Spleen (tissue), 11 donors: ENCODE data around the gene BNC2. TPM values are rescaled to one million over a fixed set of nuclear protein-coding genes. Genes with fewer than 3 reads are reported as not detected.
"Not testable (repeated sequence)": the region's sequence is repeated elsewhere in the genome, so short reads cannot be mapped to it uniquely, and the experiment has no call there.

Source experiments
- DNase-seq: peaks from one replicate; pipeline ENCODE4 v3.0.0-alpha.2; 2020
- H3K27ac ChIP-seq, 8 donors: fragments of 200-600 bp; sonication (generic) in 7 of 8; 1 replicate in 4 of 8; 2 replicates in 4 of 8; pipeline versions ENCODE4 v1.5.0 to v1.8.0; 2016 to 2021; ENCODE audit warnings: inconsistent platforms in 4 of 8, mild to moderate bottlenecking in 4 of 8, moderate library complexity in 1 of 8
- H3K27me3 ChIP-seq, 7 donors: fragments of 200-600 bp; sonication (generic) in 6 of 7; replicated peaks in 1 of 7; 1 replicate in 4 of 7; 2 replicates in 3 of 7; pipeline versions ENCODE4 v1.5.0 to v1.8.0; 2016 to 2021; ENCODE audit warnings: inconsistent platforms in 3 of 7, mild to moderate bottlenecking in 1 of 7
- H3K36me3 ChIP-seq, 6 donors: fragments of 200-600 bp; sonication (generic) in 5 of 6; 1 replicate in 4 of 6; 2 replicates in 2 of 6; pipeline versions ENCODE4 v1.5.0 to v1.8.0; 2016 to 2021; ENCODE audit warnings: inconsistent platforms in 2 of 6
- H3K4me1 ChIP-seq, 6 donors: fragments of 200-600 bp; sonication (generic) in 5 of 6; 1 replicate in 3 of 6; 2 replicates in 3 of 6; pipeline versions ENCODE4 v1.5.0 to v1.8.0; 2016 to 2021; ENCODE audit warnings: inconsistent platforms in 3 of 6
- H3K4me3 ChIP-seq, 8 donors: fragments of 200-600 bp; sonication (generic) in 7 of 8; 1 replicate in 4 of 8; 2 replicates in 4 of 8; pipeline versions ENCODE4 v1.5.0 to v1.8.0; 2016 to 2021; ENCODE audit warnings: inconsistent platforms in 4 of 8, mild to moderate bottlenecking in 4 of 8, moderate library complexity in 2 of 8
- H3K9me3 ChIP-seq, 8 donors: fragments of 200-600 bp; sonication (generic) in 7 of 8; 1 replicate in 4 of 8; 2 replicates in 4 of 8; pipeline versions ENCODE4 v1.5.0 to v1.8.0; 2016 to 2021; ENCODE audit warnings: inconsistent platforms in 4 of 8
- POLR2A ChIP-seq, 3 donors: fragments of 450-650 bp; IDR thresholded peaks; one replicate each; pipeline ENCODE4 v1.5.1; 2017; ENCODE audit warnings: antibody characterized with exemption in 3 of 3, mild to moderate bottlenecking in 1 of 3
- POLR2AphosphoS5 ChIP-seq, 3 donors: sonication (generic); formaldehyde crosslinking; IDR thresholded peaks; one replicate each; pipeline ENCODE4 v1.5.1; 2017; ENCODE audit warnings: antibody characterized with exemption in 3 of 3
- WGBS, 5 donors: extraction: QIAGEN DNeasy Blood & Tissue Kit in 3 of 5; methylation state at CpG; one replicate each; pipeline versions ENCODE4 v1.1.5 to v1.1.7; 2013 to 2018; 5-methylcytosine and 5-hydroxymethylcytosine counted together
- intact Hi-C: fragments of 100-400 bp; cut with DNase I; formaldehyde crosslinking; loops from one replicate; pipeline ENCODE4 v1.15.0; 2023; ENCODE audit warnings: low total_unique reads
- polyA plus RNA-seq, 3 donors: library from polyadenylated mRNA; stranded (reverse); fragments of 200-250 nt; gene quantifications; one replicate each; pipeline ENCODE4 v1.2.1, GENCODE V29; 2013
- total RNA-seq, 7 donors: library from RNA; depleted of rRNA in 3 of 7; stranded (reverse); fragments of >200 nt in 3 of 7; fragmentation: NEBNext Ultra II Directional in 4 of 7; extraction: Animal tissue kit (Norgen Biotek cat#: 25700) in 4 of 7; gene quantifications; one replicate each; pipeline versions ENCODE4 v1.1.0 to v1.2.1, GENCODE V29; 2016 to 2021
- TF ChIP-seq, protein P1 (sequence below), 11 experiments: fragments of 200-600 bp in 7 of 11; fragments of 450-650 bp in 4 of 11; sonication (generic) in 4 of 11; IDR thresholded peaks in 8 of 11; conservative IDR thresholded peaks in 3 of 11; 1 replicate in 7 of 11; 2 replicates in 4 of 11; pipeline versions ENCODE4 v1.4.0 to v1.8.0; 2016 to 2021; ENCODE audit warnings: antibody characterized with exemption in 11 of 11, inconsistent platforms in 4 of 11, mild to moderate bottlenecking in 1 of 11
- donor health status: healthy with polysubstance abuse.
- donor health status: DM: no; HTN: no; CAD: no; lungs with moderate emphysema.
- donor health status: DM: no; HTN: no; CAD: no.
- donor health status: Bipolar disorder and iron deficiency.
- donor health status: healthy.
- donor health status: DM: no; HTN: no; CAD: no.
- donor health status: DM: yes; HTN: yes; CAD: no.

BNC2 gene
- total and polyA plus RNA-seq, 10 donors, result 0.07 to 4.3 (median 1.3) TPM

DNA sequence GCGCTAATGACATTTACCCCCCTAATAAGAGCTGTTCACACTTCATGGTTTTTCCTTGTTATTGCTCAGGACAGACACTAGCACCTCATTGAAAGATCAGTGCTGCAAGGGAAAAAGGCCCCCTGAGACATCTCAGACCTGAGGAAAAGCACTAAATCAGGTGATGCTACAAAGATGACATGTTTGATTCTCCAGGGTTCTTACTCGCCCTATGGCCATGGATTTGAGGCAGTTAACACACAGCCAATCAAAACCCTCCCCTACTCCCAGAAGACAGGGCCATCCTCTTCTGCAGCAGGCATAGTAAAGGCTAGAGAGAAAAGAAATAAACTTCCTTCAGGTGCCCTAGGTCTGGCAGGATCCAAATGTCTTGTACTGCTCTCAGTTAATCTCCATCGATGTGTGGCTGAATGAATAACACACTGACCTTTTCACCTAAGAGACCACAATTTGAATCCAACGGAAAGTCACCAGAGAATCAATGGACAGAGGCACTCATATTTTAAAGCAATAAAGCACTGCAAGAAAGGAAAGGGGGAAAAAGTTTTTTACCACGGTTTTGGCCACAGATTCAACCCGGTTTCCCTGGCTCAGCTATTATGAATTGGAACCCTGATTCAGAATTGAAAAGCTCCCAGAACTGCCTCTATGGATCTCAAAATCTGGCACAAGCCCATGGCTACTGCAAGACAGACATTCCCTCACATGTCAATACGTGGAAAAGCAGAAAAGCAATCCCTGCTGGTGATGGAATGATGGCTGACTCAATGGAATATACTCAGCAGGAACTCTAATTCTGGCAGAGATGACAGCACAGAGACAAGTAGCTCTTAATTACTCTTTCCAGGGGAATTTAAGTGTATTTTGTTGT, 329.5 kb downstream of the BNC2 start:
- DNase-seq, result no peak
- intact Hi-C loops, result no loop called here
- Histone ChIP-seq H3K9me3 (no peaks in the 10 kb centered on the region), H3K4me3 (no peak overlapping the region), H3K27me3 (no peaks in the 10 kb centered on the region), H3K4me1 (no peaks in the 10 kb centered on the region), H3K36me3 (no peaks in the 10 kb centered on the region), H3K27ac (no peak overlapping the region)
- TF ChIP-seq, protein P1, sequence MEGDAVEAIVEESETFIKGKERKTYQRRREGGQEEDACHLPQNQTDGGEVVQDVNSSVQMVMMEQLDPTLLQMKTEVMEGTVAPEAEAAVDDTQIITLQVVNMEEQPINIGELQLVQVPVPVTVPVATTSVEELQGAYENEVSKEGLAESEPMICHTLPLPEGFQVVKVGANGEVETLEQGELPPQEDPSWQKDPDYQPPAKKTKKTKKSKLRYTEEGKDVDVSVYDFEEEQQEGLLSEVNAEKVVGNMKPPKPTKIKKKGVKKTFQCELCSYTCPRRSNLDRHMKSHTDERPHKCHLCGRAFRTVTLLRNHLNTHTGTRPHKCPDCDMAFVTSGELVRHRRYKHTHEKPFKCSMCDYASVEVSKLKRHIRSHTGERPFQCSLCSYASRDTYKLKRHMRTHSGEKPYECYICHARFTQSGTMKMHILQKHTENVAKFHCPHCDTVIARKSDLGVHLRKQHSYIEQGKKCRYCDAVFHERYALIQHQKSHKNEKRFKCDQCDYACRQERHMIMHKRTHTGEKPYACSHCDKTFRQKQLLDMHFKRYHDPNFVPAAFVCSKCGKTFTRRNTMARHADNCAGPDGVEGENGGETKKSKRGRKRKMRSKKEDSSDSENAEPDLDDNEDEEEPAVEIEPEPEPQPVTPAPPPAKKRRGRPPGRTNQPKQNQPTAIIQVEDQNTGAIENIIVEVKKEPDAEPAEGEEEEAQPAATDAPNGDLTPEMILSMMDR (IDR thresholded peaks at IDR 0.05 in 8 of 11, conservative IDR thresholded peaks at IDR 0.05 in 3 of 11), result no peak
- TF ChIP-seq POLR2A (IDR thresholded peaks at IDR 0.05) (no peak), POLR2AphosphoS5 (IDR thresholded peaks at IDR 0.05) (no peak)
- WGBS, 5 donors, result 77 to 93% (median 83%) methylated on average over 7 of the region's 7 CpGs

- H3K27me3 ChIP-seq, H3K4me1 ChIP-seq, H3K9me3 ChIP-seq, H3K4me3 ChIP-seq, intact Hi-C loops, H3K36me3 ChIP-seq, DNase-seq, H3K27ac ChIP-seq: not testable (repeated sequence)
- WGBS, 5 donors, result 86 to 100% (median 93%) methylated on average over 1 of the region's 1 CpG; no CpG with 5 or more reads in 1 of the 5 donors
Observed at GRCh38 chr9:16539626-16540025, 330.8 kb downstream of the BNC2 start.

DNA sequence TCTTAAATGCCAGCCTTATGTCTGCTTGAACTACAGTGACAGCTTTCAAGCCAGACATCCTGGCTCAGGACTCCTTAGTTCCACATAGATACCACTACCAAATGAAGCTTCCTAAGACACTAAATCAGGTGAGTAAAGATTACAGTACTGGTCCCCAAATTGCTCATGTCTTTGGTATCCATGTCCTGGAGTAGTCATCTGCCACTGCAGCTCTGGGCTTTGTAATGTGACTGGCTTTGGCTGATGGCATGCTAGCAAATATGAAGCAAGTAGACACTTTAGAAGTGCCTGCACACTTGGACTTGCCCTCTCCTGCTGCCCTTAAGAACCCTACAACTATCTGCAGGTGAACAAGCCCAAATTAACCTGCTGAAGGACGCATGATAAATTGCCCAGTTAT, 334.9 kb downstream of the BNC2 start:
- Histone ChIP-seq H3K4me3 (no peak overlapping the region), H3K27me3 (no peaks in the 10 kb centered on the region), H3K27ac (no peak overlapping the region), H3K36me3 (no peaks in the 10 kb centered on the region), H3K4me1 (no peaks in the 10 kb centered on the region), H3K9me3 (no peaks in the 10 kb centered on the region)
- WGBS, 5 donors, result 73 to 100% (median 85%) methylated on average over 1 of the region's 1 CpG
- no peak for DNase-seq
- TF ChIP-seq, protein P1 (IDR thresholded peaks at IDR 0.05 in 8 of 11, conservative IDR thresholded peaks at IDR 0.05 in 3 of 11), result no peak
- no peak for TF ChIP-seq POLR2A (IDR thresholded peaks at IDR 0.05)
- TF ChIP-seq POLR2AphosphoS5 (IDR thresholded peaks at IDR 0.05), result no peak
- intact Hi-C loops, result no loop called here

- WGBS, 5 donors, result 78 to 91% (median 85%) methylated on average over 2 of the region's 2 CpGs
- intact Hi-C loops, result no loop called here
- H3K27me3 ChIP-seq, result no peaks in the 10 kb centered on the region
- DNase-seq, result no peak
- H3K27ac ChIP-seq, result no peak overlapping the region
- TF ChIP-seq POLR2A (IDR thresholded peaks at IDR 0.05) (no peak), POLR2AphosphoS5 (IDR thresholded peaks at IDR 0.05) (no peak)
- no peaks in the 10 kb centered on the region for H3K36me3 ChIP-seq
- H3K4me3 ChIP-seq, result no peak overlapping the region
- no peaks in the 10 kb centered on the region for H3K4me1 ChIP-seq
- no peaks in the 10 kb centered on the region for H3K9me3 ChIP-seq
Observed at GRCh38 chr9:16532681-16533450, 337.6 kb downstream of the BNC2 start.

DNA sequence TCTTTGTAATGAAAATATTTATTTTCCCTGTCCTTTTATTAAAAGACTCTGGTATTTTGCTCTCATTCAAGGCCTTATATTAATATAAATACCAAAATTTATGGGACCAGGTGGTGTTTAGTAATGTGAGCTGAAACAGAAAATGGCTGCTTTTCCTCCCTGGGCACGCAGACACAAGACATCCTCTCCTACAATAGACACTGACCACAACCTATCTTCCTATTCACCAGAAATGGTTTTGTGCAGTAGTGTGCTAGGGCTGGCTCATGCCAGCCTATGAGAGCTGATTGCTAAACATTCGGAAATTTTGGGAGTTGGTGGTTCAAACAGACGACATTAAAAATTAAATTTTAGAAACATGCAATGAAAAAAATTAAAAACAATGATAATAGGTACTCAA, 338.2 kb downstream of the BNC2 start:
- no peak for DNase-seq
- Histone ChIP-seq H3K36me3 (no peaks in the 10 kb centered on the region), H3K9me3 (no peaks in the 10 kb centered on the region), H3K27me3 (no peaks in the 10 kb centered on the region), H3K27ac (no peak overlapping the region), H3K4me3 (no peak overlapping the region), H3K4me1 (no peaks in the 10 kb centered on the region)
- WGBS, 5 donors, result 84 to 91% (median 87%) methylated on average over 3 of the region's 3 CpGs
- TF ChIP-seq, protein P1 (IDR thresholded peaks at IDR 0.05 in 8 of 11, conservative IDR thresholded peaks at IDR 0.05 in 3 of 11), result no peak
- no peak for TF ChIP-seq POLR2AphosphoS5 (IDR thresholded peaks at IDR 0.05)
- TF ChIP-seq POLR2A (IDR thresholded peaks at IDR 0.05), result no peak
- intact Hi-C loops, result no loop called here
